ENCODE results near the gene VAPA.

Gene VAPA

GRCh38 chr18:9915291-9916076 lies 1.7 kb downstream of the VAPA start:
- no peak for DNase-seq

- no peak for DNase-seq
Measured at GRCh38 chr18:9916077-9916639, 2.3 kb downstream of the VAPA start.

GRCh38 chr18:9916808-9917207 lies 3.0 kb downstream of the VAPA start:
- DNase-seq, result no peak

GRCh38 chr18:9918016-9918680 lies 4.3 kb downstream of the VAPA start:
- no peak for DNase-seq

- peak; percentile 14 for DNase-seq
Measured at GRCh38 chr18:9919564-9920232, 5.9 kb downstream of the VAPA start.

GRCh38 chr18:9922592-9923311 lies 8.9 kb downstream of the VAPA start:
- DNase-seq, result no peak

- DNase-seq, result no peak
Measured at GRCh38 chr18:9924371-9924943, 10.6 kb downstream of the VAPA start.

GRCh38 chr18:9925369-9925768 lies 11.6 kb downstream of the VAPA start:
- no peak for DNase-seq

GRCh38 chr18:9925795-9926194 lies 12.0 kb downstream of the VAPA start:
- no peak for DNase-seq

- no peak for DNase-seq
Measured at GRCh38 chr18:9926223-9926894, 12.5 kb downstream of the VAPA start.

GRCh38 chr18:9926977-9927376 lies 13.2 kb downstream of the VAPA start:
- no peak for DNase-seq

- DNase-seq, result no peak
Measured at GRCh38 chr18:9927392-9928063, 13.7 kb downstream of the VAPA start.

- no peak for DNase-seq
Measured at GRCh38 chr18:9928646-9929259, 14.9 kb downstream of the VAPA start.

GRCh38 chr18:9930299-9930884 lies 16.6 kb downstream of the VAPA start:
- no peak for DNase-seq

- no peak for DNase-seq
Measured at GRCh38 chr18:9931146-9931545, 17.3 kb downstream of the VAPA start.

- no peak for DNase-seq
Measured at GRCh38 chr18:9931678-9932077, 17.9 kb downstream of the VAPA start.

- DNase-seq, result no peak
Measured at GRCh38 chr18:9933865-9934264, 20.0 kb downstream of the VAPA start.

- no peak for DNase-seq
Measured at GRCh38 chr18:9934274-9934673, 20.5 kb downstream of the VAPA start.

GRCh38 chr18:9941103-9941502 lies 27.3 kb downstream of the VAPA start:
- DNase-seq, result no peak

GRCh38 chr18:9941660-9942059 lies 27.8 kb downstream of the VAPA start:
- DNase-seq, result no peak

- DNase-seq, result no peak
Measured at GRCh38 chr18:9943311-9943710, 29.5 kb downstream of the VAPA start.

Measured in stimulated activated CD4-positive, alpha-beta T cell treated with anti-CD3 and anti-CD28 coated beads, Interleukin-15, amount 100 ng/mL, for 24 hours (primary cell).